CD1c-positive myeloid dendritic cell (primary cell): ENCODE results near the gene LRRC15.

Experiments used
- DNase-seq: peaks from one replicate; pipeline ENCODE4 v3.0.0-alpha.2; 2016; ENCODE audit errors: extremely low spot score

LRRC15 gene

DNA sequence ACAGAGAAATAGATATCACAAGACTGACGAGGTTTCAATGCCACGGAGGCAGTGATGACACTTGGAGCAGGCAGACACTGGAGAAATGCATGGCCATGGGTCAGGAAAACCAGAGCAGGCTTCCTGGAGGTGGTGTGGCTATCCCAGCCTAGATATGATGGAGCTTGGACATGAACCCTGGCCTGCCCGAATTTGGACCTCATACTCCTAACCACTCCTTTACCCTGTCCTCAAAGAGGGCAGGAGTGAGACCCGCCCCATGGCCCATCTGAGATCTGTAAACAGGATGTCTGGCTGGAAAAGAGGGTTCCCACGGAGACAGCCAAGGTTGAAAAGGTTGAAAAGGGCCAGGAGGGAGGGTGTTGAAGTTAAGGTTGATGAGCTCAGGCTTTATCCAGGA, 49.4 kb downstream of the LRRC15 start:
- DNase-seq = no peak

DNA sequence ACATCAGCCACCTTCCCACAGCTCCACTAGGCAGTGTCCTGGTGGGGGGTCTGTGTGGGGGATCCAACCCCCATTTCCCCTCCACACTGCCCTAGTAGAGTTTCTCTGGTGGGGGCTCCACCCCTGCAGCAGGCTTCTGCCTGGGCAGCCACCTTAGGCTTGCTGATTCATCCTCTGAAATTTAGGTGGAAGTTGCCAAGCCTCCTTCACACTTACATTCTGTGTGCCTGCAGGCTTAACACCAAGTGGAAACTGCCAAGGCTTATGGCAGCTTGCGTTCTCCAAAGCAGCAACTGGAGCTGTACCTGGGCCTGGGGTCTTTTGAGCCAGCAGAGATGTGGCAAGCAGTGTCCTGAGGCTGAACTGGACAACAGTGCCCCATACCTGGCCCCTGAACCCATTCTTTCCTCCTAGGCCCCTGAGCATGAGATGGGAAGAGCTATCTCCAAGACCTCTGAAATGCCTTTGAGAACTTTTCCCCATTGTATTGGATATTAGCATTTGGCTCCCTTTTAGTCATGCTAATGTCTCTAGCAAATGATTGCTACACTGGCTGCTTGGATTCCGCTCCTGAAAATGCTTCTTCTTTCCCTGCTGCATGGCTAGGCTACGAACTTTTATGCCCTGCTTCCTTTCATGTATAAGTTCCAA, 50.9 kb downstream of the LRRC15 start:
- DNase-seq = no peak

DNA sequence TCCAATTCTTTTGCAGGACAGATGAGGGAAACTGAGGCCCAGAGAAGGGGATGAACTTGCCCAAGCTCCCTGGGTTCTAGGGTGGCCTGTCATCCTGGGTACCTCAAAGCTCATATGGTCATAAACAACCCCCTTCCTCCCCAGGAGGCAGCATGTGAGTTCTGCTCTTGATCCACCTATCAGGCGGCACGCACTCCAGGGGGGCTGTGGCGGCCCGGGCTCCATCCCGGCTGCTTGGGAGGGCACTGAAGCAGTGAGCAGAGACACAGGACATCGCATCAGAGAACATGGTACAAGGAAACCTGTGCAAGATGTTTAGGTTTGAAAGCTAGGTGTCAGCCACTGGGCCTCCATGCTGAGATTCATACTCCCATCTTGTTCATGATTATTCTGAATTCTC, 52.6 kb downstream of the LRRC15 start:
- no peak for DNase-seq

DNA sequence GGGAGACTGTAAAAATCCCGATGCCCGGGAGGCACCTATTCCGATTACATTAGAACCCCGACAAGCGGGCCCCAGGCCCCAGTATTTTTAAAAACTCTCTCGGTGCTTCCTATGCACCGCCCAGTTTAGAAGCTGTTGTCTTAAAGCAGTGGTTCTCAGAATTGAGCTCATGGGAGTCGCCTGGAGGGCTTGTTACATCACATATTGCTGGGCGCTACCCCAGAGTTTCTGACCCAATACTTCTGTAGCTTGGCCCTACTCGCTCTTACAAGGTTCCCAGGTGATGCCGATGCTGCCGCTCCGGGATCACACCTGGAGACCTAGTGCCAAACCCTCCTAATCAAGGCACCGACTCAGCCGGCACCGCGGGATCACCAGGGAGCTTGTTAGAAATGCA, 53.6 kb downstream of the LRRC15 start:
- no peak for DNase-seq

DNA sequence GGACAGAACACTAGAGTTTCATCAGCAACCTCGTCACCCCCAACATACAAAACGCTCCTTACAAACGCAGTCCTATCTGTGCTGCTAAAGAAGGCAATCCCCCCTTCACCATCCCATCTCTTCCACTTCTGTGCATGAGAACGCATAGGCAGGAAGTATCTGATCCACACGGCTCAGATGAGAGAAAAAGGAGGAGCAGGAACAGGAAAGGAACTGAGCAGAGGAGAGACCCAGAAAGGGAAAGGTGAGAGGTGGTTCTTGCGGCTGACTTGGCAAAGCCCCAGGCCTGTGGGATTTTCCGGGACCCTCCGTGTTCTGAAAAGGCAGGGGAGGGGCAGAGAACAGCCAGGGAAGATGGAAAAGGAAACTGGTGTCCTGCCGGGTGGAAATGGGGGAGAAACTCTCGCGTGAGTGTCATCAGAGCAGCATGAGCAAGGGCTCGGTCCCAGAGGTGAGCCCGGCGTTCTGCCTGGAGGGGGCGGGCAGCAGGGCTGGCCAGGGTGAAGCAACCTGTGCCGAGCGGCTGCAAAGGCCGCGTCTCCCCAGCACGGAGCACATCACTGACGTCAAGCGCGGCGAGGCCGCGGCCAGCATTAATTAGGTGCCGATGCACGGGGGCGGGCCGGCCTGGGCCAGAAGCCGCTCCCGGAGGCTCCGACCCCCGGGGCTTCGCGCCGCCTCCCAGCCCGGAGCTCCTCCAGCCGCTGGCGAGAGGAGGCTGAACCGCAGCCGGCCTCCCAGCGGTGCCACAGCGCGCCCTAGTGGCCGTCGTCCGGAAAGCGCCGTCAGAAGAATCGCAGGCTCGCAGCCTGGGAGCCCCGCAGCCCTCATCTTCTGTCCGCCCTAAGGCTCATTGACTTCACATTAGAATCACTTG, 54.2 kb downstream of the LRRC15 start:
- peak; percentile 86 for DNase-seq

DNA sequence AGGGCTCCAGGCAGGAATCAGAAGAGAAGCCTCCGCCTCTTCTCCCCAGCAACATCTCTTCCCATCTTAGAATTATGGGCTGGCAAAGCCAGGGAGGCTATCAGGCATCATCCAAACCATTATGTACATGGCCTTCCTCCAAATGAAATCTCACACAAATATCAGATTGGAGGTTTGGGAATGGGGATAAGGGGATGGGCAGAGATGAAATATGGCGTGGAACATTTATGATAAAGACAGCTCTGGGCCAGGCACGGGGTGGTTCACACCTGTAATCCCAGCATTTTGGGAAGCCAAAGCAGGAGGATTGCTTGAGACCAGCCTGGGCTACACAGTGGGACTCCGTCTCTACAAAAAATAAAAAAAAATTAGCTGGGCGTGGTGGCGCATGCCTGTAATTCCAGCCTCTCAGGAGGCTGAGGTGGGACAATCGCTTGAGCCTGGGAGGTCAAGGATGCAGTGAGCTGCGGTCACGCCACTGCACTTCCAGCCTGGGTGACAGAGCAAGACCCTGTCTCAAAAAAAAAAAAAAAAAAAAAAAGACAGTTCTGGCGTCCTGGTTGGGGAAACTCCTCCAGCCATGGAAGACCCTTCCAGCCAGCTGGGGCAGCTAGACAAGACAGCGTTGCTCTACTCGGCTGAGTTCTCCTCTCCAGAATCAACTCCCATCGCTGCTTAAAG, 55.0 kb downstream of the LRRC15 start:
- no peak for DNase-seq

DNA sequence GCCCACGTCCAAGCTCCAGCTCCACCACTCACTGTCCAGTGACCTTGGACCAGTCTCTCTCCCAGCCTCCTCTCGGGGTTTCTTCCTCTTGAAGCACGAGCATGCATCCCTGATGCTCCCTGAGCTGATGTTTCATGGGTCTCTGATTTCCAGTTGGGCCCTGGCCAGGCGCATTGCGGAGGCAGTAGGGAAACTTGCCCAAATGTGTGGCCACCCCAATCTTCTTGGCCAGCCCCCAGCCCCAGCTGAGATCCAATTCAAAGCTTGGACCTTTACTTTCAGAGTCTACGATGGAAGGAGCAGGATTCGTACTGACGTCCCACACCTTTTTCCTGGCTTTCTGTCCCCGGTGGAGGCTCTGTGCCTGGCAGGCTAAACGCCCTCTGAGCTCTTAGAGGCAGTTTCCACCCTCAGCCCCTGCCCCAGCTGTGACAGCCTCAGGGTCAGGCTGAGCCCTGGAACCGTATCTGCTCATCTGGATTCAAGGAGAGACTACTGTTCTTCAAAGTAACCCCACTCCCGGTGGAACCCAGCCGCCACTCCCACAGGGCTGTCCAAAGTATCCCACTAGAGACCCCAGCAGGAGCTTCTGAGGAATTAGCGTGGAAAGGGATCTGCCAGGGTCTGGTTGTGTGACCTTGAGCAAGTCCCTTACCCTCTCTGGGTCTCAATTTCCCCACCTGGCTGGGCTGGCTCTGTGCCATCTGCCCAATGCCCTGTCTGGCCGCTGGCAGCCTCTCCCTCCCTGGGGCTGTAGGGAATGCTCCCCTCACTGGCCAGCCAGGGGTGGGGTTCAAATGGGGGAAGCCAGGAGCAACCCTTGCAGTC, 55.8 kb downstream of the LRRC15 start:
- DNase-seq = no peak

DNA sequence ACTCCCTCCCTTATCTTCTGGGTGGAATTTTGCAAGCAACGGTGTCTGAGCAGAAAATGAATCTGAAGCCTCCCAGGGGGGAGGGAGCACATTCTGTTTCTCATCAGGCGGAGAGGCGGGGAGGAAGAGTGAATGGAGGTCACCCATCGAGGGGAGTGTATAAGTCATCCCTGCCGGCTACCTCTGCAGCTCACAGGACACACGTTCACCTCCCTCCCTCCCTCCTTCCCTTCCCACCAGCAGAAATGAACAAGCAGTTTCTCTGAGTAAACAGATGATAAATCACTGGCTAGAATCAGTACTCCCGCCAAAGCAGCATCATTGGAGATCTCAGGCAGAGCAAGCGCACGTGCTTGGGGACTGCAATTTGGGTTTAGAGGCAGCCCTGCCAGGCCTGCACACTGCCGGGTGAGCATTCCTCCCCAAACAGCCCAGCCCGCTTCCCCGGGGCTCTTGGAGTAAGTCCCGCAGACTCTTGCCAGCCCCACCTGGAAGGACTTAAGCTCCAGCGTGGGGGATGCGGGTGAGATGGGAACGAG, 56.7 kb downstream of the LRRC15 start:
- DNase-seq = no peak

DNA sequence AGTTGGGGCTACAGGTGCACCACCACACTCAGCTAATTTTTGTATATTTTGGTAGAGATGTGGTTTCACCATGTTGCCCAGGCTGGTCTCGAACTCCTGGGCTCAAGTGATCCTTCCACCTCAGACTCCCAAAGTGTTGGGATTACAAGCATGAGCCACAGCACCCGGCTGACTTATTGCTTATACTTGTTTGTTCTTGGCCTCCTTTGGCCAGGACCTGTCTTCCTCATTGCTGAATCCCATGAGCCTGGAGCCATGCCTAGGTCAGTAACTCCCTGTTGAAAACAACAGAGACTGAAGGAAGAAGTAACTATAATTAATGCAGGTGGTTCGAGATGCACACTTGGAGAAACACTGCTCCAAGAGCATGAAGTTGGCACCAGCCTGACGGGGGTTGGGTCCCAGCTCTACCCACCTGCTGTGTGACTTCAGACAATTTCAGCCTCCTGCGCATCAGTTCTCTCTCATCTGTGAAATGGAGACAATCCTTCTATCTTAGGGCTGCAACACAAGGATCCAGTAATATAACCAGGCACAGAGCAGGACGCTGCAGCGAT, 57.3 kb downstream of the LRRC15 start:
- DNase-seq = no peak

DNA sequence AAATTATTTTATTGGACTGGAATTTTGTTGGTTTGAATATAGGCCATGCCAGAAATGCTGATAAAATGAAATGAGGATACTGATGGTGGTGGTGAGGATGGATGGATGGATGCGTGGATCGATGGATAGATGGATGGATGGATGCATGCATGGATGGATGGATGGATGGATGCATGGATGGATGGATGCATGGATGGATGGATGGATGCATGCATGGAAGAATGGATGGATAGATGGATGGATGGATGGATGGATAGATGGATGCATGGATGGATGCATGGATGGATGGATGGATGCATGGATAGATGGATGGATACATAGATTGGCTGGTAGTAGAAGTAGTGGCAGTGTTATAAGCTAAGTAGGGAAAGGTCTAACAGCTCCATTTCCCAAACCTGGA, 58.5 kb downstream of the LRRC15 start:
- no peak for DNase-seq

DNA sequence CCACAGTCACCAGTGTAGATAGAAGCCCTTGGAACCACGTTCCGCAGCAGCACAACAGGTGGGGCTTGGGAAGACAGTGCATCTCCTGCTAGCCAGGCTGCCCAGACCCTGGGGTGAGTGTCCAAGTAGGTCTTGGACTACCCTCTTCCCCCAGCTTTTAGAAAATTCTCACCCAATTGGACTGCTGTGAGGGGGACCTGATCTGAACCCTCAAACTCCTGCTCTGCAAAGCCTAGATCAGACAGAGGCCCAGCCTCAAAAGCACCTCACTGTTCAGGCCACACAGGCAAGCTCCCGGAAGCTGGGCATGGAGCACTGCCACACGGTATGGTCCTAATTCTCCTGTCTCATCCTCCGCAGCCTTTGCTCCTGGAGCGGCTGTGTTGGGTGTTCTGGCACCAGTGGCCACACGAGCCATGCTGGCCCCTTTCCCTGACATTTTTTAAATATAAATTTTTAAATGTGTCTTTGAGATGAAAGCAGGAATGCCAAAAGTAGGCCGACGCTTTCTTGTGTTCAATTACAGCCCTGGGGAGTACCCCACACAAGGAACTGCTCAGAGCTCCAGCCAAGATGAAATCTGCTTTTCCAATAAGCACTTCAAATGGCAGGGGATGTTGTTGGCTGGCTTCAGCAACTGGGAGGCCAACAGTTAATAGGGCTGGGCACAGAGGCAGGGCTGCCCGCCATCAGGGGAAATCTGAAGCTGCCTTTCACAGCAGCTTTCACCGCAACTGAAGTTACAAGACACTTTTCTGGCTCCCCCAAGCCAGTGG, 59.3 kb downstream of the LRRC15 start:
- no peak for DNase-seq

DNA sequence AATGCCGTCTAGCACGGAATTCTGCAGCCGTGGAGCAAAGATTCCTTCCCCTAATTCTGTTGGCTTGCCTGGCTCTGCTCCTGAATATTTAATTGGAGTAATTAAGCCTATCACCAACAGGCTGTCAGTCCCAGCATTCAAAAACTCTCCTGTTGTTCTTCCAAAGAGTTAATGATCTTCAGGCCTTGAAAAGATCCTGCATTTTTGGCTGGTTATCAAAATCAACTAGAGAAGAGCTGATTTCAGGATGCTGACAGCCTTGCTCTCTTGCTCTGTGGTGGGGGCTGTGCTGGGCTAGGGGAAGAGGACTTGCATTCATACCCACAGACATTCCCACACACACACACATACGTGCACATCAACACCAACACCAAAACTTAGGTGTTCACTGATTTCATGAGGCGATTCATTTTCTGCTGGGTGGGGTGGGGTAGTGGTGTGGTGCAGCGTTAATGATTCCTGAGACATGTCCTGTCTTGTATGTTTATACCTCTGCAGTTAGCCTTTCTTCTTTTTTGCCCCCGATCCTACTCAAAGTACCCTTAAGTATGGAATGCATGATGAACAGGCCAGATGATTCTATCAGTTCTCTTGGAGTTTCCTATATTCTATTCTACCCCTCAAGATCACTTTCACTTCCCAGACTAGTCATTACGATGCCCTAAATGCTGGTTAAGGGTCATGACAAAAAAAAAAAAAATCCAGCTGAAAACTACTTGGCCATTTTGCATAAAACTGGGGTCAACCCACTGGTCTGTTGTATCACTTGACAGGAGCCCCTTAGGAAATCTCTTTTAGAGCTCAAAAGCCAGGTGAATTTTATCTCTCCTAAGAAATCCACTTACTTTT, 60.7 kb downstream of the LRRC15 start:
- DNase-seq = no peak

DNA sequence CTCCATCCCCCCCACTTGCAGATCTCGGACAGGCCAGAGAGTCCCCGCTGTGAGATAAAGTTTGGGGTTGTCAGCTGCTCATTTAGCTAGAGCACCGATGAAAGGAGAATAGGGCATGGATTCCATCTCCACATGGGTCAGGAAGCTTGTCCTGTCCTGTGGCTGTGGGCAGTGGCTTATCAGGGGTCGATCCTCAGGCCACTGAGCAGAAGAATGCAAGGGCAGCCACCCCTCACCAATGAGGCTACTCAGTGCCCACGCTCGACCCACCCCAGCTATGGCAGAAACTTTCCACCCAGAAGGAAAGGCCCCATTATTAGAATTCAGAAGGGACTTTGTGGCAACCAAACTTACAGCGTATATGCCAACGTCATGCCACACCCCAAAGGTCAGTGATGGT, 61.7 kb downstream of the LRRC15 start:
- no peak for DNase-seq

DNA sequence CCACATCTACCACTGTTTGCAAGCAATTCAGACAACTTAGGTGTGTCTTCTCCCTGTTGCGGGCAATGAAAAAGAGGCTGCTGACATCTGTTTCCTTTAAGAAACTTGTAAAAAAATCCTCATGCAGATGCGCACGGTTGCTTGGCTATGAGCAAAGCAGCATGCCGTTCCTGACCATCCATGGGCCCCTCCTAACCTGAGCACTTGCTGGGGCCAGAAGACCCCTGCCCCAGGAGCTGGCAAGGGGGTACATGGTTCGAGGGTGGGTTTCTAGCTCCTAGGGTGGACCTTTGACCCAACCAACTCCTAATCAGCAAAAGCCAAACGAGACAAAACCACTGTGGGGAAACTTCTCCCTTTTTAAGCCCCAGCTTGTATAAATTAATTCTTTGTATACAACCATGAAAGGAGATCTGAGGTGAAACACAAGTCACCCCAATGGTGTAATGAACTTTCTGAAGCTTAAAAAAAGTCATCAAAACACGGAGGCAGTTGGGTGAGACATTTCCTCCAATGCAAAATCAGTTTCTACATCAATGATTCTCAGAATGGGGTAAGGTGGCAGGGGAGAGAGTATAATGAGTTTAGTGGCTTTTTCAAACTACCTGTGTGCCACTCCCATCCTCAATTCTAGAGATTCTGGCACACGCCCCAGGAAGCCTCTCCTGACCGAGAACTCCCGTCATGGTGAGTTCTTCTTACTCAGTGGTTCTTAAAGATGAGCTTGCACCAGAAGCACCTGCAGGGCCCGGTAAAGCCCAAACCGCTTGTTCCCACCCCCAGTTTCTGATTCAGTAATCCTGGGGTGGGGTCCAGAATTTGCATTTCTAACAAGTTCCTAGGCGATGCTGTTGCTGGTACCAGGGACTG, 62.5 kb downstream of the LRRC15 start:
- no peak for DNase-seq

DNA sequence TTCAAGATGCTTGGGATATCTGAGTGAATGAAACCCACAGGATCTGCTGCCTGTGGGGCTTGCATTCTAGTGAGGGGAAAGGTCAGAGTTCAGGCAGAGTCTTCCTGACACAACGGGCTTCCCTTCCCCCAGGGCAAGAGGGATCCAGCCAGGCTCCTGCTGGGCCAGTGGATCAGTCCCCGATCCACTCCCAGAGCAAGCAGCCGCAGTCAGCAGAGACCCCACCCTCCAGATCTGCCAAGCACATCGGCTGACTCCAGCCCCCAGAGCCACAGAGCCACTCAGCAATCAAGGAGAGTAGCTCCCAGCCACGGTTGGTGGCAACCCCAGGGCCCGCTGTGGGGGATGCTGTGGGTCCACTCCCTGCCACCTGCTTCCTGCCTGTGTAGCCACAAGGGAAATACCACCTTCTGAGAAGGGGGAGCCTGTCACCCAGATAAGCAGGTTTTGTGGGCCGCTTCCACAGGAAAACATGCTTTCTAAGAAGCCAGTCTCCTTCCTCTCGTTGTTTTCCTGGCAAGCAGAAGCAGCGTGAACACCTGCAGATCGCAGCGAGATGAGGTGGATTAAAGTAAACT, 63.3 kb downstream of the LRRC15 start:
- peak; percentile 4 for DNase-seq

DNA sequence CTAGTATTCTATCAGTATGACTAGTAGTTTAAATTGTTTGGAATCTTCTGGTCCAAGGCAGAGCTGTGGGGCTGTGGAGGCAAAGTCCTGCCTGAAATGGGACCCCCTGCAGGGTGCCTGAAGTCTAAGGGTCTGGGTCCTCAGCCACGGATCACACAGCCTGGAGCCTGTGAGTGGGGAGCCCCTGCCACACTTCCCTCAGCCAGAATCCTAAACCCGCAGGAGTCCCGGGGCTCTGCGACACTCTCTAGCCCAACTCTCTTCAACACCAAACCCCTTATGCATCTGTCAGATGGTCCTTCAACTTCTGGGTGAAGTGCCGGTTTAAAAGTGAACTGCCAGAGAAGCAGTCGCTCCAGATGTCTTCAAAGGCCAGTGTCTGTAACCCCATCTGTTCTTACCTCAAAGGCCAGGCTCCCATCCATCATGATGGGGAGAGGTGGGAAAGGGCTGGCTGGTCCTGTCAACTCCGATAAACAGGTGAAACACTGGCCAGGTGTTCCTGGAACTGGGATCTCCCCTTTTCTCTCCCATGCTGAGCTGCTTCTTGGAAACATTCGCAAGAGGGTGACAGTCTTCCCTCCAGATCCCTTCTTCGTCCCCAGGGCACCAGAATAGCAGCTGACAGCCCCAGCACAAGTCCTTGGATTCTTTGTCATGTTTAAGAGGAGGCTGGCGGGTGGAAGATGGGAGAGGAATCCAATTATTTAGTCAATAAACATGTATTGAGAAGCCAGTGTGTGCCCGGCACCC, 64.0 kb downstream of the LRRC15 start:
- DNase-seq = no peak
